GM12878 (cell line): Measurements from ENCODE around the gene RSPH1. TPM values are rescaled to one million over a fixed set of nuclear protein-coding genes. Genes with fewer than 3 reads are reported as not detected.

ENCODE experiments used
- BCL11A ChIP-seq: IDR thresholded peaks from 2 replicates; pipeline ENCODE4 v1.6.1; 2011; ENCODE audit warnings: low read depth, low read length
- BMI1 ChIP-seq: fragments of 450-650 bp; IDR thresholded peaks from 2 replicates; pipeline ENCODE4 v1.6.1; 2016; ENCODE audit warnings: mild to moderate bottlenecking, moderate library complexity, borderline replicate concordance
- CBX5 ChIP-seq: sonication (generic); IDR thresholded peaks from 2 replicates; pipeline ENCODE4 v1.6.1; 2016; ENCODE audit warnings: low read depth, moderate library complexity, mild to moderate bottlenecking, inconsistent platforms
- CREM ChIP-seq: IDR thresholded peaks from 2 replicates; pipeline ENCODE4 v1.6.1; 2014; ENCODE audit warnings: antibody characterized with exemption, low read depth
- ETV6 ChIP-seq, 2 experiments: fragments of 450-650 bp in 1 of 2; IDR thresholded peaks in 1 of 2; conservative IDR thresholded peaks in 1 of 2; 2 replicates each; pipeline ENCODE4 v1.6.1; 2014; ENCODE audit warnings: antibody characterized with exemption in 1 of 2, borderline replicate concordance in 1 of 2, low read depth in 1 of 2, mild to moderate bottlenecking in 1 of 2, moderate library complexity in 1 of 2
- HDAC2 ChIP-seq: fragments of 200-600 bp; sonication (generic); IDR thresholded peaks from 2 replicates; pipeline ENCODE4 v1.6.1; 2017
- JUNB ChIP-seq: IDR thresholded peaks from 2 replicates; pipeline ENCODE4 v1.6.1; 2016; ENCODE audit warnings: antibody characterized with exemption, mild to moderate bottlenecking
- JUND ChIP-seq: IDR thresholded peaks from 2 replicates; pipeline ENCODE4 v1.6.1; 2012; ENCODE audit warnings: low read depth, mild to moderate bottlenecking, low read length, improper control_type of control experiment, moderate library complexity
- KAT2A ChIP-seq: conservative IDR thresholded peaks from 2 replicates; pipeline ENCODE4 v1.6.1; 2011; ENCODE audit warnings: low read depth, low read length; ENCODE audit not compliant: control insufficient read depth
- MYB ChIP-seq: fragments of 150-350 bp; IDR thresholded peaks from 2 replicates; pipeline ENCODE4 v1.6.1; 2014; ENCODE audit warnings: mild to moderate bottlenecking, low read depth, low read length, borderline replicate concordance
- RAD51 ChIP-seq: fragments of 450-650 bp; IDR thresholded peaks from 2 replicates; pipeline ENCODE4 v1.6.1; 2016; ENCODE audit warnings: moderate library complexity, mild to moderate bottlenecking, inconsistent platforms
- SIX5 ChIP-seq: IDR thresholded peaks from 2 replicates; pipeline ENCODE4 v1.6.1; 2011; ENCODE audit warnings: mild to moderate bottlenecking, low read depth, low read length, moderate library complexity; ENCODE audit not compliant: severe bottlenecking
- SMAD1 ChIP-seq: fragments of 450-650 bp; IDR thresholded peaks from 2 replicates; pipeline ENCODE4 v1.6.1; 2018; ENCODE audit warnings: mild to moderate bottlenecking, low read depth; ENCODE audit not compliant: partially characterized antibody
- SP1 ChIP-seq: IDR thresholded peaks from one replicate; pipeline ENCODE4 v1.6.1; 2011; ENCODE audit warnings: low read depth, low read length
- TCF7 ChIP-seq: IDR thresholded peaks from 2 replicates; pipeline ENCODE4 v1.6.1; 2014; ENCODE audit warnings: antibody characterized with exemption, borderline replicate concordance
- WRNIP1 ChIP-seq: IDR thresholded peaks from 2 replicates; pipeline ENCODE4 v1.6.1; 2011; ENCODE audit warnings: low read depth, low read length, improper control_type of control experiment, borderline replicate concordance
- ZNF217 ChIP-seq: fragments of 450-650 bp; IDR thresholded peaks from 2 replicates; pipeline ENCODE4 v1.6.1; 2017; ENCODE audit warnings: antibody characterized with exemption, mild to moderate bottlenecking
- polyA plus RNA-seq, 11 experiments: library from polyadenylated mRNA; depleted of rRNA in 4 of 11; unstranded in 6 of 11; stranded (reverse) in 5 of 11; fragments of >200 nt; fragmentation: Nextera tagmentation in 4 of 11; fragmentation: Illumina TruSeq in 1 of 11; extraction: Ambion mirVana in 4 of 11; extraction: Trizol in 1 of 11; gene quantifications; 1 replicate in 1 of 11; 2 replicates in 10 of 11; pipeline versions ENCODE4 v1.2.1 to v1.2.3, GENCODE V29; 2011 to 2016; ENCODE audit warnings: inconsistent platforms in 2 of 11, missing spikeins in 2 of 11, low read depth in 1 of 11
- total RNA-seq, 4 experiments: library from RNA; depleted of rRNA in 3 of 4; stranded (reverse); fragments of >200 nt in 3 of 4; fragmentation: Illumina TruSeq in 1 of 4; extraction: Trizol in 1 of 4; gene quantifications; 2 replicates each; pipeline versions ENCODE4 v1.2.1 to v1.2.3, GENCODE V29; 2013 to 2021
- TF ChIP-seq, protein P1 (sequence below): fragments of 450-650 bp; IDR thresholded peaks from 2 replicates; pipeline ENCODE4 v1.6.1; 2017; ENCODE audit warnings: mild to moderate bottlenecking, low read depth, inconsistent platforms; ENCODE audit not compliant: poor library complexity, severe bottlenecking
- TF ChIP-seq, protein P2 (sequence below): fragments of 450-650 bp; IDR thresholded peaks from 2 replicates; pipeline ENCODE4 v1.6.1; 2016; ENCODE audit warnings: mild to moderate bottlenecking, moderate library complexity, borderline replicate concordance
- TF ChIP-seq, protein P3 (sequence below): IDR thresholded peaks from 2 replicates; pipeline ENCODE4 v1.6.1; 2012; ENCODE audit warnings: low read length, inconsistent platforms
- TF ChIP-seq, protein P4 (sequence below): fragments of 450-650 bp; IDR thresholded peaks from 2 replicates; pipeline ENCODE4 v1.6.1; 2017; ENCODE audit warnings: low read depth, mild to moderate bottlenecking, moderate library complexity
- TF ChIP-seq, protein P5 (sequence below): fragments of 450-650 bp; IDR thresholded peaks from 2 replicates; pipeline ENCODE4 v1.6.1; 2016; ENCODE audit warnings: mild to moderate bottlenecking

The RSPH1 gene
- total and polyA plus RNA-seq, 10 of the 15 experiments (the other 5 are each of a cell fraction or from before 2014, with no cell fraction given) = 0.11 to 1.4 (median 0.38) TPM

DNA sequence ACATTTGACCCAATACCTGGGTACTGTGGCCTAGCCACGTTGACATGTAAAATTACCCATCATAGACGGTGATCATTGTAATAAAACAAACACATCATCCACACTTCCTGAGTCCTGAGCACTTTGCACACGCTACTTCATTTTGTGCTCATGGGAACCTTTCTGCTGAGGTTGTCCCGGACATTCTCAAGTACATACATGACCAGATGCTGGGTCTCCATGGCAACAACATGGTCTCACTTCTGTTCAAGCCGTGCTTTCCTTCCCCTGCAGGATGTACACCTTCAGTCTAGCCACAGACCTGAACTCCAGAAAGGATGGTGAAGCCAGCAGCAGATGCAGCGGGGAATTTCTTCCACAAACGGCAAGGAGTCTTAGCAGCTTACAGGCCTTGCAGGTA, 69.6 kb downstream of the RSPH1 start (continued):
- TF ChIP-seq, protein P1, sequence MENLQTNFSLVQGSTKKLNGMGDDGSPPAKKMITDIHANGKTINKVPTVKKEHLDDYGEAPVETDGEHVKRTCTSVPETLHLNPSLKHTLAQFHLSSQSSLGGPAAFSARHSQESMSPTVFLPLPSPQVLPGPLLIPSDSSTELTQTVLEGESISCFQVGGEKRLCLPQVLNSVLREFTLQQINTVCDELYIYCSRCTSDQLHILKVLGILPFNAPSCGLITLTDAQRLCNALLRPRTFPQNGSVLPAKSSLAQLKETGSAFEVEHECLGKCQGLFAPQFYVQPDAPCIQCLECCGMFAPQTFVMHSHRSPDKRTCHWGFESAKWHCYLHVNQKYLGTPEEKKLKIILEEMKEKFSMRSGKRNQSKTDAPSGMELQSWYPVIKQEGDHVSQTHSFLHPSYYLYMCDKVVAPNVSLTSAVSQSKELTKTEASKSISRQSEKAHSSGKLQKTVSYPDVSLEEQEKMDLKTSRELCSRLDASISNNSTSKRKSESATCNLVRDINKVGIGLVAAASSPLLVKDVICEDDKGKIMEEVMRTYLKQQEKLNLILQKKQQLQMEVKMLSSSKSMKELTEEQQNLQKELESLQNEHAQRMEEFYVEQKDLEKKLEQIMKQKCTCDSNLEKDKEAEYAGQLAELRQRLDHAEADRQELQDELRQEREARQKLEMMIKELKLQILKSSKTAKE = no peak
- TF ChIP-seq CBX5 (no peak), JUND (no peak), RAD51 (no peak), JUNB (no peak), SP1 (no peak), SIX5 (no peak), ZNF217 (no peak), WRNIP1 (no peak), SMAD1 (no peak), CREM (no peak), ETV6 (conservative IDR thresholded peaks at IDR 0.05 in 1 of 2, IDR thresholded peaks at IDR 0.05 in 1 of 2; ENCODE audit: borderline replicate concordance in 1 of 2, low read depth in 1 of 2) (0 out of 4 replicates have a peak, but pooled peaks of 1 of the 2 experiments have one; percentile 29), HDAC2 (no peak), KAT2A (no peak), BMI1 (peak; percentile 36; the same call in 1 of the 2 replicates), BCL11A (no peak), TCF7 (no peak), MYB (no peak)
- TF ChIP-seq, protein P2, sequence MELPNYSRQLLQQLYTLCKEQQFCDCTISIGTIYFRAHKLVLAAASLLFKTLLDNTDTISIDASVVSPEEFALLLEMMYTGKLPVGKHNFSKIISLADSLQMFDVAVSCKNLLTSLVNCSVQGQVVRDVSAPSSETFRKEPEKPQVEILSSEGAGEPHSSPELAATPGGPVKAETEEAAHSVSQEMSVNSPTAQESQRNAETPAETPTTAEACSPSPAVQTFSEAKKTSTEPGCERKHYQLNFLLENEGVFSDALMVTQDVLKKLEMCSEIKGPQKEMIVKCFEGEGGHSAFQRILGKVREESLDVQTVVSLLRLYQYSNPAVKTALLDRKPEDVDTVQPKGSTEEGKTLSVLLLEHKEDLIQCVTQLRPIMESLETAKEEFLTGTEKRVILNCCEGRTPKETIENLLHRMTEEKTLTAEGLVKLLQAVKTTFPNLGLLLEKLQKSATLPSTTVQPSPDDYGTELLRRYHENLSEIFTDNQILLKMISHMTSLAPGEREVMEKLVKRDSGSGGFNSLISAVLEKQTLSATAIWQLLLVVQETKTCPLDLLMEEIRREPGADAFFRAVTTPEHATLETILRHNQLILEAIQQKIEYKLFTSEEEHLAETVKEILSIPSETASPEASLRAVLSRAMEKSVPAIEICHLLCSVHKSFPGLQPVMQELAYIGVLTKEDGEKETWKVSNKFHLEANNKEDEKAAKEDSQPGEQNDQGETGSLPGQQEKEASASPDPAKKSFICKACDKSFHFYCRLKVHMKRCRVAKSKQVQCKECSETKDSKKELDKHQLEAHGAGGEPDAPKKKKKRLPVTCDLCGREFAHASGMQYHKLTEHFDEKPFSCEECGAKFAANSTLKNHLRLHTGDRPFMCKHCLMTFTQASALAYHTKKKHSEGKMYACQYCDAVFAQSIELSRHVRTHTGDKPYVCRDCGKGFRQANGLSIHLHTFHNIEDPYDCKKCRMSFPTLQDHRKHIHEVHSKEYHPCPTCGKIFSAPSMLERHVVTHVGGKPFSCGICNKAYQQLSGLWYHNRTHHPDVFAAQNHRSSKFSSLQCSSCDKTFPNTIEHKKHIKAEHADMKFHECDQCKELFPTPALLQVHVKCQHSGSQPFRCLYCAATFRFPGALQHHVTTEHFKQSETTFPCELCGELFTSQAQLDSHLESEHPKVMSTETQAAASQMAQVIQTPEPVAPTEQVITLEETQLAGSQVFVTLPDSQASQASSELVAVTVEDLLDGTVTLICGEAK = no peak
- TF ChIP-seq, protein P3, sequence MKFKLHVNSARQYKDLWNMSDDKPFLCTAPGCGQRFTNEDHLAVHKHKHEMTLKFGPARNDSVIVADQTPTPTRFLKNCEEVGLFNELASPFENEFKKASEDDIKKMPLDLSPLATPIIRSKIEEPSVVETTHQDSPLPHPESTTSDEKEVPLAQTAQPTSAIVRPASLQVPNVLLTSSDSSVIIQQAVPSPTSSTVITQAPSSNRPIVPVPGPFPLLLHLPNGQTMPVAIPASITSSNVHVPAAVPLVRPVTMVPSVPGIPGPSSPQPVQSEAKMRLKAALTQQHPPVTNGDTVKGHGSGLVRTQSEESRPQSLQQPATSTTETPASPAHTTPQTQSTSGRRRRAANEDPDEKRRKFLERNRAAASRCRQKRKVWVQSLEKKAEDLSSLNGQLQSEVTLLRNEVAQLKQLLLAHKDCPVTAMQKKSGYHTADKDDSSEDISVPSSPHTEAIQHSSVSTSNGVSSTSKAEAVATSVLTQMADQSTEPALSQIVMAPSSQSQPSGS = no peak
- TF ChIP-seq, protein P4, sequence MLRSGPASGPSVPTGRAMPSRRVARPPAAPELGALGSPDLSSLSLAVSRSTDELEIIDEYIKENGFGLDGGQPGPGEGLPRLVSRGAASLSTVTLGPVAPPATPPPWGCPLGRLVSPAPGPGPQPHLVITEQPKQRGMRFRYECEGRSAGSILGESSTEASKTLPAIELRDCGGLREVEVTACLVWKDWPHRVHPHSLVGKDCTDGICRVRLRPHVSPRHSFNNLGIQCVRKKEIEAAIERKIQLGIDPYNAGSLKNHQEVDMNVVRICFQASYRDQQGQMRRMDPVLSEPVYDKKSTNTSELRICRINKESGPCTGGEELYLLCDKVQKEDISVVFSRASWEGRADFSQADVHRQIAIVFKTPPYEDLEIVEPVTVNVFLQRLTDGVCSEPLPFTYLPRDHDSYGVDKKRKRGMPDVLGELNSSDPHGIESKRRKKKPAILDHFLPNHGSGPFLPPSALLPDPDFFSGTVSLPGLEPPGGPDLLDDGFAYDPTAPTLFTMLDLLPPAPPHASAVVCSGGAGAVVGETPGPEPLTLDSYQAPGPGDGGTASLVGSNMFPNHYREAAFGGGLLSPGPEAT = no peak
- TF ChIP-seq, protein P5, sequence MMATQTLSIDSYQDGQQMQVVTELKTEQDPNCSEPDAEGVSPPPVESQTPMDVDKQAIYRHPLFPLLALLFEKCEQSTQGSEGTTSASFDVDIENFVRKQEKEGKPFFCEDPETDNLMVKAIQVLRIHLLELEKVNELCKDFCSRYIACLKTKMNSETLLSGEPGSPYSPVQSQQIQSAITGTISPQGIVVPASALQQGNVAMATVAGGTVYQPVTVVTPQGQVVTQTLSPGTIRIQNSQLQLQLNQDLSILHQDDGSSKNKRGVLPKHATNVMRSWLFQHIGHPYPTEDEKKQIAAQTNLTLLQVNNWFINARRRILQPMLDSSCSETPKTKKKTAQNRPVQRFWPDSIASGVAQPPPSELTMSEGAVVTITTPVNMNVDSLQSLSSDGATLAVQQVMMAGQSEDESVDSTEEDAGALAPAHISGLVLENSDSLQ = no peak
